OCI-LY7 (cell line): ENCODE data around the gene TAGLN3. TPM values are rescaled to one million over a fixed set of nuclear protein-coding genes. Genes with fewer than 3 reads are reported as not detected.
A peak's percentile ranks its signal among the peaks of the same experiment; 100 is the strongest.

Experiments used
- BruUV-seq: library from RNA; stranded (reverse); fragments of 400-500 nt; replicated peaks from 2 replicates; lab custom pipeline; 2021; lab: Mats Ljungman, UMichigan
- CTCF ChIA-PET: fragments of 300-600 bp; sonication (Branson Sonifier 250); formaldehyde crosslinking; loops from one replicate; lab custom pipeline; 2022; ENCODE audit warnings: antibody characterized with exemption; ENCODE audit not compliant: unreplicated experiment; lab: Charles Lee
- POLR2A ChIA-PET: fragments of 300-600 bp; sonication (Branson Sonifier 250); formaldehyde crosslinking; loops from one replicate; lab custom pipeline; 2022; ENCODE audit warnings: antibody characterized with exemption; lab: Charles Lee
- DNase-seq: peaks from one replicate; pipeline ENCODE4 v3.0.0-alpha.2; 2015; ENCODE audit warnings: low spot score
- H2AFZ ChIP-seq: fragments of 200-600 bp; sonication (generic), shearing (Covaris generic); 2 replicates; pipeline ENCODE4 v1.6.1; 2014; ENCODE audit warnings: mild to moderate bottlenecking, antibody characterized with exemption, low read length, moderate library complexity
- H3K27ac ChIP-seq: fragments of 200-600 bp; sonication (generic); 2 replicates; pipeline ENCODE4 v1.5.1; 2014; ENCODE audit warnings: mixed run types, low read depth, mild to moderate bottlenecking, moderate library complexity, low read length, inconsistent platforms; ENCODE audit not compliant: poor library complexity, severe bottlenecking
- H3K36me3 ChIP-seq: fragments of 200-600 bp; sonication (generic); 2 replicates; pipeline ENCODE4 v1.6.1; 2014; ENCODE audit warnings: mild to moderate bottlenecking, antibody characterized with exemption, low read length, moderate library complexity, mixed read lengths; ENCODE audit not compliant: insufficient read depth
- H3K4me1 ChIP-seq: fragments of 200-600 bp; sonication (generic); 2 replicates; pipeline ENCODE4 v1.5.1; 2014; ENCODE audit warnings: mild to moderate bottlenecking, low read length; ENCODE audit not compliant: insufficient read depth, poor library complexity, severe bottlenecking
- H3K4me2 ChIP-seq: fragments of 200-600 bp; sonication (generic); 2 replicates; pipeline ENCODE4 v1.6.1; 2014; ENCODE audit warnings: mild to moderate bottlenecking, low read length
- H3K4me3 ChIP-seq: fragments of 200-600 bp; sonication (generic); 2 replicates; pipeline ENCODE4 v1.5.1; 2014; ENCODE audit warnings: mild to moderate bottlenecking, low read depth, low read length; ENCODE audit not compliant: poor library complexity, severe bottlenecking
- H3K79me2 ChIP-seq: fragments of 200-600 bp; sonication (generic); 2 replicates; pipeline ENCODE4 v1.6.1; 2016; ENCODE audit warnings: low read depth, mild to moderate bottlenecking, low read length, moderate library complexity, mixed read lengths; ENCODE audit not compliant: insufficient read depth
- H3K9me2 ChIP-seq: fragments of 200-600 bp; sonication (generic); 2 replicates; pipeline ENCODE4 v1.6.1; 2016; ENCODE audit warnings: mild to moderate bottlenecking, low read length, mixed read lengths; ENCODE audit not compliant: insufficient read depth
- H3K9me3 ChIP-seq: fragments of 200-600 bp; sonication (generic); 2 replicates; pipeline ENCODE4 v1.6.1; 2014; ENCODE audit warnings: mild to moderate bottlenecking, mixed run types, low read length, mixed read lengths
- H4K20me1 ChIP-seq: fragments of 200-600 bp; sonication (generic); 2 replicates; pipeline ENCODE4 v1.6.1; 2014; ENCODE audit warnings: mild to moderate bottlenecking, antibody characterized with exemption, low read length, moderate library complexity, mixed read lengths; ENCODE audit not compliant: insufficient read depth
- CTCF ChIP-seq: fragments of 200-600 bp; sonication (generic); conservative IDR thresholded peaks from 2 replicates; pipeline ENCODE4 v1.5.1; 2014; ENCODE audit warnings: mild to moderate bottlenecking, antibody characterized with exemption, low read length, moderate library complexity, mixed read lengths
- EZH2phosphoT487 ChIP-seq: fragments of 200-600 bp; sonication (generic); IDR thresholded peaks from 2 replicates; pipeline ENCODE4 v1.6.1; 2018; ENCODE audit warnings: low read depth, borderline replicate concordance, mild to moderate bottlenecking, mixed run types, antibody characterized with exemption, low read length, moderate library complexity, mixed read lengths
- intact Hi-C: fragments of 100-400 bp; cut with micrococcal nuclease; formaldehyde crosslinking; loops from one replicate; pipeline ENCODE4 v1.10.0; 2022; ENCODE audit not compliant: unreplicated experiment
- total RNA-seq, 2 experiments: library from RNA; depleted of rRNA in 1 of 2; stranded (reverse); fragments of >200 nt in 1 of 2; shearing (Covaris generic) in 1 of 2; gene quantifications; 2 replicates each; pipeline ENCODE4 v1.2.3, GENCODE V29; 2014 to 2022

Gene TAGLN3
- total RNA-seq, 2 experiments from 2014 or later = not detected

- Histone ChIP-seq H3K4me1 (peaks cover 14% of the 10 kb centered on the region), H3K9me3 (no peaks in the 10 kb centered on the region), H2AFZ (peak overlapping the region; percentile 90), H4K20me1 (no peaks in the 10 kb centered on the region), H3K4me2 (peak overlapping the region; percentile 52), H3K27ac (peak overlapping the region; percentile 19), H3K36me3 (no peaks in the 10 kb centered on the region), H3K9me2 (no peaks in the 10 kb centered on the region), H3K79me2 (no peaks in the 10 kb centered on the region), H3K4me3 (no peak overlapping the region)
- no TSS peak for BruUV-seq
- intact Hi-C loops = no loop called here
- TF ChIP-seq EZH2phosphoT487 (no peak), CTCF (no peak)
- DNase-seq = peak; percentile 69
- CTCF ChIA-PET = interaction anchor here (0.6 kb wide), 1 partner anchor 52 kb away, joined by 3 read pairs; no protein-coding TSS in a partner anchor
- POLR2A ChIA-PET = interaction anchor here (0.8 to 1.5 kb wide), 8 partner anchors 15 to 64 kb away, joined by 3 to 16 read pairs (median 3); partner anchors contain the start of gene ABHD10
Observed at GRCh38 chr3:112038863-112039262, 40.1 kb downstream of the TAGLN3 start.

GRCh38 chr3:112041321-112041720 is 42.6 kb downstream of the TAGLN3 start:
- H3K79me2 ChIP-seq = no peaks in the 10 kb centered on the region
- BruUV-seq = no TSS peak
- DNase-seq = no peak

More at GRCh38 chr3:112041321-112041720, 42.6 kb downstream of the TAGLN3 start:
- ChIA-PET POLR2A (no interaction called here), CTCF (interaction anchor here (0.6 to 0.7 kb wide), 2 partner anchors 45 to 203 kb away, joined by 3 read pairs; no protein-coding TSS in a partner anchor)
- H3K9me3 ChIP-seq = no peaks in the 10 kb centered on the region
- no peak overlapping the region for H3K27ac ChIP-seq
- peak overlapping the region; percentile 42; the same call in 1 of the 2 replicates for H2AFZ ChIP-seq
- no peak overlapping the region for H3K4me3 ChIP-seq
- intact Hi-C loops = no loop called here
- H3K4me2 ChIP-seq = no peak overlapping the region
- H3K4me1 ChIP-seq = peaks cover 14% of the 10 kb centered on the region
- no peaks in the 10 kb centered on the region for H3K9me2 ChIP-seq
- no peaks in the 10 kb centered on the region for H4K20me1 ChIP-seq
- H3K36me3 ChIP-seq = no peaks in the 10 kb centered on the region
- TF ChIP-seq CTCF (no peak), EZH2phosphoT487 (no peak)
